HG03342 (cell line): ENCODE measurements around the gene SEMG2.

ENCODE experiments used
- ATAC-seq: cut with Tn5 transposase; IDR thresholded peaks from one replicate; pipeline ENCODE4 v1.9.1; 2021; ENCODE audit warnings: mild to moderate bottlenecking, moderate library complexity; ENCODE audit not compliant: unreplicated experiment

SEMG2 gene, protein sequence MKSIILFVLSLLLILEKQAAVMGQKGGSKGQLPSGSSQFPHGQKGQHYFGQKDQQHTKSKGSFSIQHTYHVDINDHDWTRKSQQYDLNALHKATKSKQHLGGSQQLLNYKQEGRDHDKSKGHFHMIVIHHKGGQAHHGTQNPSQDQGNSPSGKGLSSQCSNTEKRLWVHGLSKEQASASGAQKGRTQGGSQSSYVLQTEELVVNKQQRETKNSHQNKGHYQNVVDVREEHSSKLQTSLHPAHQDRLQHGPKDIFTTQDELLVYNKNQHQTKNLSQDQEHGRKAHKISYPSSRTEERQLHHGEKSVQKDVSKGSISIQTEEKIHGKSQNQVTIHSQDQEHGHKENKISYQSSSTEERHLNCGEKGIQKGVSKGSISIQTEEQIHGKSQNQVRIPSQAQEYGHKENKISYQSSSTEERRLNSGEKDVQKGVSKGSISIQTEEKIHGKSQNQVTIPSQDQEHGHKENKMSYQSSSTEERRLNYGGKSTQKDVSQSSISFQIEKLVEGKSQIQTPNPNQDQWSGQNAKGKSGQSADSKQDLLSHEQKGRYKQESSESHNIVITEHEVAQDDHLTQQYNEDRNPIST

DNA sequence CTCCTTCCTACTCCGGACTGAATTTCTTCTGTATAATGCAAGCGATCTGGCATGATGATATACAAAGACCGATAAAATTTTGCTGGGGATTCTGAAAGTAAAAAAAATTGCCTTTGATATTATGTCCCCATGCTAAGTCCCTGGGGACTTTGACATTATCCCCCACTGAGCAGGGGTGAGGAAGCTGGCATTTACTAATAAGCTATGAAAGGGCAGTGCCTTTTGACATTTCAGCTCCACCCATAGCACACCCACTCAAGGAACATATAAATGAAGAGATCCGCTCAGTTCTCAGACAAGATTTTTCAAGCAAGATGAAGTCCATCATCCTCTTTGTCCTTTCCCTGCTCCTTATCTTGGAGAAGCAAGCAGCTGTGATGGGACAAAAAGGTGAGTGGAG lies at the start of gene SEMG2:
SEMG2 (plus strand) TSS at position 298 of the 400 bp plus-strand sequence; CDS start at position 315, 17 bp downstream.
- no peak for ATAC-seq

DNA sequence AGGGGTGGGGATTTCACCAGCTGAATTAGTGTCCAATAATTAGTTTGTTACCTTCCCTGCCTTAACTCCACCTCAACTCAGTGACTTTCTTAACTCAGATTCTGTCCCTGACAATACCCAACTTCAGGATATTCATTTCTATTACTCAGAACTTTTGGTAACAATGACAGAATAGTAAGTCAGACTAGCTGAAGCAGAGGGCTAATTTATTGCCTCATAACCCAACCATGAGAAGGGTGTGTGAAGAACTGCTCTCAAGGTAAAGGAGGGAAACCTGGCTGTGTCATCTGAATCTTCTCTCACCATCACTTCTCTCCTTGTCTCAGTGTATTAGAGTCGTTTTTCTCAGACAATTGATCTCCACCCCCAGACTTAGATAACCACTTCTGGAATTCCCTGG lies 47.7 kb upstream of the SEMG2 start:
- no peak for ATAC-seq

DNA sequence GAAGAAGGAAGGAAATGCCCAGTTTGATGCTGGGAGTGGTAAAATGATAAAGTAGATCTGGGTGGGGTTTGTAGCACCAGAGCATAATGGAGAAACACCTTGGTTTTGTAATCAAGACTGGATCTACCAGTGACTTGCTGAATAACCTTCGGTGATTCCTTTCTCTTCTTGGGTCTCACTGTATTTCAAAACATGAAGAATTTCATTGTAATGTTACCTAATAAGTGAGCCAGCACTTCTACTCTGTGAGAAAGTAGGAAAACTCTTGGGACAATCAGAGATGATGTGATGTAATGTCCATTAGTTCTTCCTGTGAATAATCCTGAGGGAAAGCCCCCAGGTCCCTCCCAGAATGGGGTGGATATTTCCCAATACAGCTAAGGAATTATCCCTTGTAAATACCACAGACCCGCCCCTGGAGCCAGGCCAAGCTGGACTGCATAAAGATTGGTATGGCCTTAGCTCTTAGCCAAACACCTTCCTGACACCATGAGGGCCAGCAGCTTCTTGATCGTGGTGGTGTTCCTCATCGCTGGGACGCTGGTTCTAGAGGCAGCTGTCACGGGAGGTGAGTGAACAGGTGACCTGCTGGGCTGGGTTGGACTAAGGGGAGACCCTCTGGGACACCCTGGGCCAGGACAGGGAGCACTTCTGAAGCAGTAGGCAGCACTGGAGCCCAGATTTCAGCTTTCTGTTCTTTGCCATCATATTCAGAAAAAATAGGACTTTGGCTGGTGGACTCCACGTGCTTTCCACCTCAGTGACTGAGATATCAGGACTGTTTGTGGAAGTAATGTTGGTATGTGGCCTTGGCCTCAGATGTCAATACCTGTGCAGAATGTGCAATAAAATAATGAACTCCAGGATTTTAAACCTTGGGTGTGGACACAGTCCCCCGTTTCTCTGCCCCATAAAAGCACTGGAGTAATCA lies 46.5 kb upstream of the SEMG2 start, which contains the start of gene PI3:
PI3 (plus strand) TSS at position 469 of the 931 bp plus-strand sequence; CDS start at position 490, 21 bp downstream.
- ATAC-seq = no peak

DNA sequence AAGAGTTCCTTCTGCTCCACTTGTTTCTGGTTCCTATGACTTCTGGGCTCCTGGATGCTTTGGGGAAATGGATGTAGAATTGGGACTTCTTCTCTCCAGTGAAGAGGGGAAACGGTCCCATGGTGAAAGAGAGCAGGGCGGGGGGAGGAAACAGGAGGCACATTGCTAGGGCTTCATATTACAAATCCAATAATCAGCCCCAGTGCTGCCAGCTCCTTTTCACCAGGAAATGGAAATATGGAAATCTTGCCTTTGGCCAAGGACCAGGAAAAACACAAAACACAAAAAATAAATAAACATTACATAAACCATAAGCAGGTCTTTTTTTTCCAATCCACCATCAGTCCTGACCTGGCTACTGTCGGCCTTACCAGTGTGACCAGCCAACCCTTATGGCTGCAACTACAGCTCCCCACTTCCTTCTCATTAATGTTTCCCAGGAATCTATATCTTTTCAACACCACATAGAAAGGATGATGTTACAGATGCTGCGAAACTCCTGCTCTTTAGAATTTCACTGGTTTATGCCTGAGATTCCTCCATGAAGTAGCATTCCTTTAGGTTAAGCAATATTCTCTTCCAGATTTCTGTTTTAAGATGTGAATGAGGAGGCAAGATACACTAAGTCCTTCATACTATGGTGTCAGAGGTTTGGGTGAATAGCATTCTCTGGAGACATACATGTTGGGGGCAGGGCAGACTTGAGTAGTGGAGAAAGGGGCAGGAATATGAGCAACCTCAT lies 44.5 kb upstream of the SEMG2 start:
- ATAC-seq = no peak

DNA sequence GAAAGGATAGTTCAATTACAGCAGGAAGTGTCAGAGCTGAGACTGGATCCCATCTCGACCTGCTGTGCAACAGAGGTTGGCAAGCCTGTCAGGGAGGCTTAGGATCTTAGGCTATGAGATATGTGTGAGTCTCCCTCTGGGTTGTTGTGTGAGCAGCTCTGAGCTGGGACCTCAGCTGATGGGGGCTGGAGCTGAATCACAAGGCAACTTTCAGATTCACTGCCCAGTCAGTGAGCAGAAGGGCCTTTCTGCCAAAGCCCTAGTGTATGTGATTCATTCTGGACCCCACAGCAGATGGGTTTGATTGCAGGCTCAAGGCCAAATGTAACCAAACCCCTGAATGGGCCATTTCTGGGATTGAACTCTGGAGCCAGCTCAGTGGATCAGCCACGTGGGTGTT lies 42.0 kb upstream of the SEMG2 start:
- no peak for ATAC-seq

DNA sequence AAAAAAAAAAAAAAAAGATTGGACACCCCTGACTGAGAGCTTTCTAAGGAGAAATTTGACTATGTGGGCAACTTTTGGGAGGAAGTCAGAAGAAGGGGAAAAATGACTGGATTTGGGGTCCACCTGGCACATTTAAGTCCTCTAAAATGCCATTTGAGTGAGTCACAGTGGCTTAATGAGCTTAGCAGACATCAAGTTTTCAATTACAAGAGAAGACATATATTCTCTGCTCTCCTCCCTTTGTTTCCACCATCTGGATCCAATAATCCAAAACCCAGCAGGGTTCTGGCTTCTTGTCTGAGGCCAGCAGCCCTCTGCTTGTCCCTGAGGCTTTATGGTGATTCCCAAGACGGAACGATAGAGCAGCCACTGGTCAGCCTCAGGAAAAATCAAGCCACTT lies 39.5 kb upstream of the SEMG2 start:
- no peak for ATAC-seq

DNA sequence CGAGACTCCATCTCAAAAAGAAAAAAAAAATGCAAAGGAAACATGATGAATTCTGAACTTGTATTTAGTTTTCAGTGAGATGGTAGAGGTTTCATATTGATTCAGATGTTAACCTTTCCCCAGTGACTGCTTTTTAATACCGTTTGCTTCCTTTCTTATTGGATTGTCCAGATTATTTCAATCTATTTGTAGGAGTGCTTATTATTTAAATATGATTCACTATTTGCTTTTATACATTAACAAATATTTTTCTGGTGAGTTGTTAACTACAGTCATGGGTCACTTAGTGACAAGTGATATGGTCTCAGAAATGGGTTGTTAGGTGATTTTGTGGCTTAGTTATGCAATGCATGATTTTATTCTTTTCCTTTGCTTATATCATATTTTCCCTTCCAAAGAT lies 38.1 kb upstream of the SEMG2 start:
- ATAC-seq = no peak

DNA sequence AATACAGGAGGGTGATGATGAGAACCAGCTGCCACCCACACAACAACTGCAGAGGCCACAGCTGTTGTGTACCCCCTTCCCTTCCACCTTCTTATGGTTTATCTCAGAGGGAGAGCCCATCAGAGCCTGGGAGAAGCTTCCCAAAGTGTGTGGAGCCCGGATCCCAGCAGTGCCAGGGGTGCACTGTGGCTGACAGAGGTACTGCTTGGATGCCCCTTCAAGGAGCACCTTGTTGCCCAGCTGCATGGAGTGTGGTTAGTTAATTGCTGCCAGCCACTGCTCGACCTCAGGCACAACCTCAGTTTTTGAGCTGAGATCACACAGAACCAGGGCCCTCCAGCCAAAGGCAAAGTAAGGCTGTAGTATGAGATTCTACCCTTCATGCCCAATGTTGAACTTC lies 33.5 kb upstream of the SEMG2 start:
- ATAC-seq = no peak

DNA sequence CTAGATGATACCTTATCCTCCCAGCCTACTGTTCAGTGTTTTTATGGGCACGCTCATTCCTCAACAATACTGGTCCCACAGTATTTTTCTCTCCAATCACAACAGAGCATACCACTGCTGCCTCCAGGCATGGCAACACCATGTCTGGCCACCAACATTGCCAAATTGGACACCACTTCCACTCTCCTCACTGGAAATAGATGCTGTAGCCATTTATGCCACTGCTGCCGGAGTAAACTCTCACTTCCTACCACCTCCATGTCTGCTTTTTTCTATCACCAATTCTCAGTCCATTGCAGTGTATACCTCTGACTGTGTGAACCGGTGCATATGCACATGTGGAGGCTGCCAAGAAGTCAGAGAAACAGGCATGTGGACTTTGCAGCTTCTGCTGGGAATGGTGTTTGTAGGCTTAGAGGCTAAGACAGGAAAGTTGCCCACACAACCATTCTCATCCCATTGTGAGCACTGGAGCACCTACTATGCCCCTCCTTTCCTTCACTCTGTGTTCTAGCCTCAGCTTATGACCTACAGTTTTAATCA lies 32.0 kb upstream of the SEMG2 start:
- no peak for ATAC-seq

DNA sequence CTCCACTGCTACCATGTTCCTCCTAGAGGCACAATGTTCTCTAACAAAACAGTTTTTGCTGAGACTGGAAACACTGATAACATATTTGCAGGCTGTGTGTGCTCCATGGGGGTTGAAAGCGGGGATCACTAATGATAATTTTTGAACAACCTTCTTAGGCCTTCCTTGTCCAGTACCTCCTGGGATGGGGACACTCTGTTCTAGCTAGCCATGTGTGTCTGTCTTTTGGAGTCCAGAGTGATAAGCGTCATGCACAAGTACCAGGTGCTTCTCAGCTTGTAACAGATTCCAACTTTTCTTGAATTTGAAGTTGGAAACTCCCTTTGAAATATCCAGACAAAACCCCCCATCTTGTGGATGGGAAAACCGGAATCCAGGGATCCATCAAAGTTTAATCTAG lies 31.3 kb upstream of the SEMG2 start:
- ATAC-seq = no peak

DNA sequence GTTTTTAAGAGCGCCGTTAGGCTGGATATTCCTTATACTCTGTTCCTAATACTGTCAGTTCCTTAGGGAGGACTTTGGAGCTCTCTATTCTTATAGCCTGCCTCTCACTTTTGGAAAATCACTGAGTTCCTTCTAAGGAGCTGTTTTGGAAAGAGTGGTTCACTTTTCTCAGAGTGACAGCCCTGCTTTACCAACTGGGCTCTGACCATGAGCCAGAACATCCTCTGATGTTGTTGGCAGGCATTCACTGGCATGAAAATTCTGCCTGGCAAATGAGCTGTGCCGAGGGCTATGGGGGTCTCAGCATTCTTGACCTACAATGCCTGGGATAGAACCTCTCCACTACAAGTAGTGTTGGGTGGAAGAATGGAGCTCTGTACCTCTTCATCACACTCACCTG lies 29.2 kb upstream of the SEMG2 start:
- no peak for ATAC-seq

DNA sequence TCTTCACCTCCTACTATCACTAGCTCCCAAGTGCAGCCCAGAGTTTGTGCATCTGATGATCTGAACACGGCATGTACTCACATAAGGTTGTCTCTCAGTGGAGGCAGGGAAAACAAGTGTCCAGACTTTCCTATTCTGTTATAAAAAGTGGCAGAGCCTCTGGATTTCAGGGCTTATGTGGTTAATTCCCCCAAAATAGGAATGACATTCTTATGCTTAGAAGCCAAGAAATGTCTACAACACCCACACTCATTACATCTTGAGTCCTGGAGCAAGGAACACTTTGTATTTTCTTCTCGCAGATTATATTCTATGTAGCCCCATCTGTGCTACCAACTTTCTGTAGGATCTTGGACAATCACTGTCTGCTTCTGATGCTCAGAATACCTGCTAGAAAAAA lies 27.8 kb upstream of the SEMG2 start:
- ATAC-seq = no peak

DNA sequence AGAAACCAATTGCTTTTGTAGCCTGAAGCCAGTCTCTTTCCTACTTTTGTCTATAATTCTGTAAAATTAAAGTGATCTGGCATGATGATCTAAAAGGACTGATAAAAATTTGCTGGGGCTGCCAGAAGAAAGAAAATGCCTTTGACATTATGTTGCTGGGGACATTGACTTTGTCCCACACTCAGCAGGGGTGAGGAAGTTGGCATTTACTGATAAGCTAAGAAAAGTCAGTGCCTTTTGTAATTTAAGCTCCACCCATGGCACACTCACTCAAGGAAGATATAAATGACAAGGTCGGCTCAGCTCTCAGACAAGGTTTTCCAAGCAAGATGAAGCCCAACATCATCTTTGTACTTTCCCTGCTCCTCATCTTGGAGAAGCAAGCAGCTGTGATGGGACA lies 14.4 kb upstream of the SEMG2 start, which contains the start of gene SEMG1:
SEMG1 (plus strand) TSS at position 309 of the 400 bp plus-strand sequence; CDS start at position 330, 21 bp downstream.
- ATAC-seq = no peak

DNA sequence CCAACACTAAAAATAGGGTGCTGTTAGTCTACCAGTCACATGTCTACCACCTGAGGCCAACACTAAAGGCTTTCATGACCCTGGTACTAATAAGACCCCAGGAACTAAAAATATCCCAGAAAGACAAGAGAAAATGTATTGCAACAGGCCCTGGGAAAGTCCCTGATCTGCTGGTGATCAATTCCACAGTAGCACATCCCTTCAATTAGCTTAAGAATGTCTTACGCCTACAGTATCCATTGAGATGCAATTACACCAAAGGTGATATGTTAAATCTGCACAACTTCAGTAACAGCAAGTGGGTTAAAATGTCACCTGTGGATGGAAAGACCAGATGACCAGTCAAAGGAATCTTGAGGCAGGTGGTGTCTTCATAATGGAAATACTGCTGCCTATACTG lies 11.2 kb upstream of the SEMG2 start:
- no peak for ATAC-seq

DNA sequence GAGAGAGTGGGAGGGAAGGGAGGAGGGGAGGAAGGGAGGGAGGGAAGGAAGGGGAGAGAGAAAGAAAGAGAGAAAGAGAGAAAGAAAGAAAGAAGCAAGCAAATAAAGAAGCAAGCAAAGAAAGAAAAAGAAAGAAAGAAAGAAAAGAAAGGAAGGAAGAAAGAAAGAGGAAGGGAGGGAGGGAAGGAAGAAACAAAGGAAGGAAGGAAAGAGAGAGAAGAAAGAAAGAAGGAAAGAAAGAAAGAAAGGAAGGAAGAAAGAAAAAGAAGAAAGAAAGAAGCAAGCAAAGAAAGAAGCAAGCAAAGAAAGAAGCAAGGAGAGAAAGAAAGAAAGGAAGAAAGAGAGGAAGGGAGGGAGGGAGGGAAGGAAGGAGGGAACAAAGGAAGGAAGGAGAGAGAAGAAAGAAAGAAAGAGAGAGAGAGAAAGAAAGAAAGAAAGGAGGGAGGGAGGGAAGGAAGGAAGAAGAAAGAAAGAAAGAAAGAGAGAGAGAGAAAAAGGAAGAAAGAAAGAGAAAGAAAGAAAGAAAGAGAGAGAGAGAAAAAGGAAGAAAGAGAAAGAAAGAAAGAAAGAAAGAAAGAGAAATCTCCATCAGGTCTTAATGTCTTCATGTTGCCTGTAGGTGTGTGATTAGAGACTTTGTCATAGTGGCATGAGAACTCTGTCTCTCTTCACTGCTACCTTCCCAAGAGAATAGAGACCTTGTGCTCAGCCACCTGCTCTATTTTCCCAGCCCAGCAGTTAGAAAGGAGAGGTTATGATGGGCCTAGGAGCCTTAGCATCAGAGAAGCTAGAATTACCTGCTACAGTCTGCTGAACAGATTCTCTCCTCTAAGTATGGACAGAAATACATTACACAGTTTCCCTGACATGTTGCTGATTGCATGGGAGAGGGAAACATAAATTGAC lies 9.4 kb upstream of the SEMG2 start:
- no peak for ATAC-seq

DNA sequence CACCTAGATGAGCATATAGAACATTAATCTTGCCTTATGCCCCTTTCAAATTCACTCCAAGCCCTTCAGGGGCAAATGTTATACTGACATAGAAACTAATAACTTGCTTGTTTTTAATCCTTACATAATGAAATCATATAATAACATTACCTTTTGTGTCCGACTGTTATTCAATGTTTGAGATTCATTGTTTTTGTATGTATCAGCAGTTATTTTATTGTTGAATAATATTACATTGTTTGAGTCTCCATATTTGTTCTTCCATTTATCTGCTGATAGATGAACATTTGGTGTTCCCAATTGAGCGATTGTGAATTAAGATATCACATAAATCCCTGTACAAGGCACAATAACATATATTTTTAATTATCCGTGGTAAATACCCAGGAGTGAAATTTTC lies 8.3 kb upstream of the SEMG2 start:
- ATAC-seq = no peak

DNA sequence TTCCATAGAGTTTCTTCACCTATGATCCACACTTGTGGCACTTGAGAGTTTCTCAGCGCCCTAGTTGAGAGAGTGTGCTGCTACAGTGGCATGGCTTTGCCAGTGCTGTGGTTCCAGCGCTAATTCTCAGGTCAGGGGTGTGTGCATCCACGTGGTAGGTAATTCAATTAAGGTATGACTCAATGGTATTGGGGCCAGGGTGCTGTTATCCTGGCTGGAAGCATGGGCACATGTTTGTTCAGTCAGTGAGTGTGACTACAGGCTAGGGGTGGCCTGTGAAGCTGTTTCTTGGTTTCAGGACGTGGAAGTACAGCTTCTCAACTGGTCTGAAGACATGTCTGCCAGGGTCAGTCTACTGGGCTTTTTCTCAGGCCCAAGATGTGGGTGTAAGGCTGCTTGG lies 3.0 kb upstream of the SEMG2 start:
- no peak for ATAC-seq

DNA sequence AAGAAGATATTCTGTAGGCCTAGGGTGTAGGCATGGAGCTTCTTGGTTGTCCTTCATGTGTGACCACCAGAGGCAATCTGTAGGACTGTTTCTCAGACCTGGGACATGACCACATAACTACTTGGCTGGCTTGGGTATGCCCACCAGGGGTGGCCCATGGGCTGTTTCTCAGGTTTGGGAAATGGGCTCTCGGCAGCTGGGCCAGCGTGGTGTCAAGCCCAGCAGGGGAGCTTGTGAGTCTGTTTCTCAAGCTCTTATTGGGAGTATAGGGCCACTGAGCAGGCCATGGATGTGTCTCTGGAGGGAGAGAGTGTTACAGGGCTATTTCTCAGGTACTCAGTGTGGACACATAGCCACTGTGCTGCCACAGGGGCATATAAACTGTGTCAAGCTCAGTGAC lies 2.5 kb upstream of the SEMG2 start:
- no peak for ATAC-seq

DNA sequence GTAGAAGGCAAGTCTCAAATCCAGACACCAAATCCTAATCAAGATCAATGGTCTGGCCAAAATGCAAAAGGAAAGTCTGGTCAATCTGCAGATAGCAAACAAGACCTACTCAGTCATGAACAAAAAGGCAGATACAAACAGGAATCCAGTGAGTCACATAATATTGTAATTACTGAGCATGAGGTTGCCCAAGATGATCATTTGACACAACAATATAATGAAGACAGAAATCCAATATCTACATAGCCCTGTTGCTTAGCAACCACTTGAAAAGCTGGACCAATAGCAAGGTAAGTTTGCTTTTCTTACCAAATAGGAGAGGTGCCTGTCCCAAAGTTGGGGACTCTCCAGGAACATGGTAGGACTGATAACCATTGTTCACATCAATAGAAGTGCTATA lies 2.0 kb downstream of the SEMG2 start:
- no peak for ATAC-seq
